ENCODE measurements around the gene SLC35C1.

SLC35C1 gene

DNA sequence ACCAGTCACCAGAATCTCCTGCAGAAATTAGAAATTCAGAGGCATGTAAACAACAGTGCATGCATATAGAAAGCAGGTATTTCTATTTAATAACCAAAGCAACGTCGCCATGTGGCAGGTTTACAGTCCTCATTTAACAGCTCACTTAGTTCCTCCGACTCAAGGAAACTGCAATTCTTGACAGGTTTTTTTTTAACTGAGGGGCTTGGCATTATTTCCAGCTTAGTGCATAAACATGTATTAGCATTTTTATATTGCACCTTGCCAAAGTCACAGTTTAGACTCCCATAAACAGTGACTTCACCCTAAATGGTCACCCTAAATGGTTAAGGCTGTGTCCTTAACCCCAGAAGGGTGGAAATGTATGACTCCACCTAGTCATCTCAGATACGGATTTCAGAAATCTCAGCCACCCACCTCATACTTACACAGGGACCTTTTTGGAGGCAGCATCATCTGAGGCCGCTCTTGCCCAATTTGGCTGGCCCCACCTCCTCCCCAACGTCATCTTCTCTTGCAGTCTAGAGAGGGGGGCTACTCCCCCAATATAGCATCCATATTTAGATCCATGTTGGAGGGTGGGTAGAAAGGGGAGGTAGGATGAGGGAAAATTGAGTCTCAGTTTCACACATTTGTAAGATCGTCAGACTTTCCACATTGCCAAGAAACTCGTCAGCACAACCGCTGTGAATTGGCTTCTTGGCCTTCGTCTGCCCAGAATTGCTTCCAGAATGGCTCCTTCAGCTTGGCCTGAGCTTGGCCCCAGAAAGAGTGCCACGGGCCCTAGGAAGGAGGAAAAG lies 31.8 kb upstream of the SLC35C1 start:
- no peak overlapping the region for H3K27ac Mint-ChIP-seq
- intact Hi-C loops (cut with micrococcal nuclease) = loop anchor here (5.0 to 10.0 kb wide), 2 partner anchors 229 to 398 kb away; no protein-coding TSS in a partner anchor
- peaks cover 18% of the 10 kb centered on the region for H3K27me3 Mint-ChIP-seq
- H3K4me1 Mint-ChIP-seq (ENCODE audit: low read depth) = peaks cover 15% of the 10 kb centered on the region
- no peaks in the 10 kb centered on the region for H3K36me3 Mint-ChIP-seq (ENCODE audit: low read depth)
- H3K4me3 Mint-ChIP-seq = no peak overlapping the region
- no peaks in the 10 kb centered on the region for H3K9me3 Mint-ChIP-seq

DNA sequence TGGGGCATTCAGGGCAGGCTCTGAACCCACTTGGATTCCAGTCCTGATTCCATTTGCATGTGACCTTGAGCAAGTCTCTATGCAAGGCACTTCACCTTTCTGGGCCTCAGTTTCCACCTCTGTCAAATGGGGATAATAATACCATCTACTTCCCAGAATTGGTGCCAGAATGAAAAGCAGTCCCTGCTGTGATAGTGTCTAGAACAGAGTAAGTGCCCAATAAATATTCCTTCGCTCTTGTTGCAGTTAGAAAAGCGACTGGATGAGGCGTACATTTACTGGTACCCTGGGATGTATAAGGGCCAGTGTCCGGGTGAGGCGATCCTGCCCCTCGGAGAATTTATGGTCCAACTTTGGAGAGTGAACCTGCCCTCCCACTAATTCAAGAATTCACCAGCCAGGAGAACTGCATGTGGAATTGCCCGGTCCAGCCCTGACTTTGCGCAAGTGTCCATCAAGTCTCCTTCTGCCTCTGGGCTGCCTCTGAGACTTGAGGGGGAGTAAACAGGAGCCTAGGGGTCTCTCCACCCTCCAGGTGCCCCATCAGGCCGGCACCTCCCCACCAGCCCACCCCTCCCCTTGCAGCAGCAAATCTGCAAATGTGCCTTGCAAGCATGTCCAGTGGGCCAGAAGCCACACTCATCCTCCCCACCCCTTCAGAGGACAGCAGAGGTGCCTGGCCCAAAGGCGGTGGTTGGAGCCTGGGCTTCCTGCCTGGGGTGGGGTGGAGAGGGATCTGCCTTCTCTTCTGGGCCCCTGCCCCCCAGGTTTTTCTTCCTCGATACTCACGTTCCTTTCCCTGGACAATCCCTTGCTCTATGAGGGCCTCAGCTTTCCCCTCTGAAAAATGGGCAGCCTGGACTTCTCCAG lies 30.9 kb upstream of the SLC35C1 start:
- Mint-ChIP-seq H3K27me3 (peaks cover 15% of the 10 kb centered on the region), H3K4me3 (no peak overlapping the region), H3K9me3 (no peaks in the 10 kb centered on the region), H3K27ac (no peak overlapping the region), H3K4me1 (ENCODE audit: low read depth) (peaks cover 15% of the 10 kb centered on the region), H3K36me3 (ENCODE audit: low read depth) (no peaks in the 10 kb centered on the region)
- intact Hi-C loops (cut with micrococcal nuclease) = loop anchor here (5.0 to 10.0 kb wide), 2 partner anchors 228 to 399 kb away; no protein-coding TSS in a partner anchor

DNA sequence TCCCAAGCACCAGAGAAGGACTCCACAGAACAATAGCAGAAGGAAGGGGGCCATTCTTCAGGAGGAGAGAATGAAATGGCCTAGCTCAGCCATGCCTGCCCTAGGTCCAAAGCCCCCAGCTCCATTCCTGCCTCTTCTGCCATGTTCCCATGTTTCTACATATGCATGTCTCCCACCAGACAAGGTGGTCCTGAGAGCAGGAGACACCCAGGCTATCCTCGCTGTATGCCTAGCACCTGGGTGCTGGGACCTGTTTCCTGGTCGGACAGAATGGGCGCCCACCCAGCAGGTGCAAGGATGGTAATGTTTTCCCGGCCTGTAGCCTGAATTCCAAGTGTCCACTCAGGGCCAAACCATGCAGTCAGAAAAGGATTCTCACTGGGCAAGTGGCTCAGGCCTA lies 30.2 kb upstream of the SLC35C1 start:
- intact Hi-C loops (cut with micrococcal nuclease) = loop anchor here (5.0 to 10.0 kb wide), 2 partner anchors 228 to 400 kb away; no protein-coding TSS in a partner anchor
- H3K27ac Mint-ChIP-seq = no peak overlapping the region
- no peak overlapping the region for H3K4me3 Mint-ChIP-seq

DNA sequence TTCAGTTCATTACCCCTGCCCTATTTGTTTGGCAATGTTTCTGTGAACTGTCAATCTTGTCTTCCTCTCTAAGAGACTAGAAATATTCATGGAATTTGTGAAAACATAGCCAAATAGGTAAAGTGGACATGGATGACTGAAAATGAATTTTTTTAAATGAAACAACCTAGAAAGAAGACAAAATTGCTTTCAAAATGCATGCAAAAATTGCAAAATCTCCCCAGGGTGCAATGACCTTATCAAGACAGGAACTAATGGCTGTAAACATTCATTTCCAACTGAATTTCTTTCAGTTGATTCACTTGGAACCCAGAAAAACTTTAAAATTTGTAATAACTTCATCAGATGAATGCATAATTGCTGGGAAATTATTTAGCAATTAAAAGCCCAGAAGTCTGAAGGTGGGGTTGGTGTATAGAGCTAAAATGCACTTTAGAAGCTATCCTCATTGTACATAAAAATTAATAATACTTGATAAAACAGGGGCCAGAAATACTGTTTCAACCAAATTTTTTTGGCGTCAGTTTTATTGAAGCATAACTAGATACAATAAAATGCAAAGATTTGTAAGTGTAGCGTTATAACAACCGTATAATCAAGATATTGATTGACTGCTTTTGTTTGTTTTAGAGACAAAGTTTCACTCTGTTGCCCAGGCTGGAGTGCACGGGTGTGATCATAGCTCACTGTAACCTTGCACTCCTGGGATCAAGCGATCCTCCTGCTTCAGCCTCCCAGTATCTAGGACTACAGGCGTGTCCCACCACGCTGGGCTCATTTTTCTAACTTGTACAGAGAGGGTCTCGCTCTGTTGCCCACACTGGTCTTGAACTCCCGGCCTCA lies 27.6 kb upstream of the SLC35C1 start:
- H3K36me3 Mint-ChIP-seq (ENCODE audit: low read depth) = no peaks in the 10 kb centered on the region
- H3K4me3 Mint-ChIP-seq = no peak overlapping the region
- no peak overlapping the region for H3K27ac Mint-ChIP-seq
- no peaks in the 10 kb centered on the region for H3K9me3 Mint-ChIP-seq
- H3K4me1 Mint-ChIP-seq (ENCODE audit: low read depth) = no peaks in the 10 kb centered on the region
- intact Hi-C loops (cut with micrococcal nuclease) = loop anchor here (10.0 kb wide), 1 partner anchor 403 kb away; no protein-coding TSS in a partner anchor
- peaks cover 12% of the 10 kb centered on the region for H3K27me3 Mint-ChIP-seq

More for the DNA sequence above, 30.2 kb upstream of the SLC35C1 start:
- Mint-ChIP-seq H3K4me1 (ENCODE audit: low read depth) (peaks cover 15% of the 10 kb centered on the region), H3K27me3 (peaks cover 12% of the 10 kb centered on the region), H3K36me3 (ENCODE audit: low read depth) (no peaks in the 10 kb centered on the region), H3K9me3 (no peaks in the 10 kb centered on the region)

DNA sequence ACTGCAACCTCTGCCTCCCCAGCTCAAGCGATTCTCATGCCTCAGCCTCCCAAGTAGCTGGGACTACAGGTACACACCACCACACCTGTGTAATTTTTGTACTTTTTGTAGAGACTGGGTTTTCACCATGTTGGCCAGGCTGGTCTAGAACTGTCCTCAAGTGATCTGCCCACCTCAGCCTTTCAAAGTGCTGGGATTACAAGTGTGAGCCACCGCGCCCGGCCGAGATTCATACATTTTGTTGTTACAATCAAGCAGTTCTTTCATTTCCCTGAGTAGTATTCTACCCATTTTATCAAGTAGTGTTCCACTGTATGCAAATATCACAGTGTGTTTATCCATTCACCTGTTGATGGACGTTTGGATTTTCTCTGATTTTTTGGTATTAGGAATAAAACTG lies 26.6 kb upstream of the SLC35C1 start:
- no peaks in the 10 kb centered on the region for H3K4me1 Mint-ChIP-seq (ENCODE audit: low read depth)

DNA sequence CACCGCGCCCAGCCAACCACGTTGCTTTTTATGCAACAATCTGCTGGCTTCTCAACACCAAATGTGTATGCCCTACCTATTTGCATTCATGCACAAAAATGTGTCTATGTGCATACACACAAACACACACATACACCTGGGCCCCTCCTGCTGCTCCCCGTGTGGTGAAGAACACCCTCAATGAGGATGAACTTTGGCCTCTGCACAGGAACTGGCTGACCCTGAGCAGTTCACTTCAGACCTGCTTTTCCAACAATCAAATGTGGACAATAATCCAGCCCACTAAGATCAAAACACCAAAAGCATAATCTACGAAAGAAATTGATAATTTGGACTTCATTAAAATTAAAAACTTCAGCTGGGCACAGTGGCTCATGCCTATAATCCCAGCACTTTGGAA lies 25.3 kb upstream of the SLC35C1 start:
- Mint-ChIP-seq H3K4me3 (no peak overlapping the region), H3K36me3 (ENCODE audit: low read depth) (no peaks in the 10 kb centered on the region), H3K27ac (no peak overlapping the region), H3K27me3 (peaks cover 15% of the 10 kb centered on the region), H3K4me1 (ENCODE audit: low read depth) (no peaks in the 10 kb centered on the region), H3K9me3 (no peaks in the 10 kb centered on the region)
- intact Hi-C loops (cut with micrococcal nuclease) = loop anchor here (10.0 kb wide), 1 partner anchor 405 kb away; no protein-coding TSS in a partner anchor

More for the DNA sequence above, 26.6 kb upstream of the SLC35C1 start:
- no peaks in the 10 kb centered on the region for H3K36me3 Mint-ChIP-seq (ENCODE audit: low read depth)
- no peak overlapping the region for H3K27ac Mint-ChIP-seq
- intact Hi-C loops (cut with micrococcal nuclease) = loop anchor here (10.0 kb wide), 1 partner anchor 404 kb away; no protein-coding TSS in a partner anchor
- H3K9me3 Mint-ChIP-seq = no peaks in the 10 kb centered on the region
- H3K27me3 Mint-ChIP-seq = peaks cover 12% of the 10 kb centered on the region
- no peak overlapping the region for H3K4me3 Mint-ChIP-seq

DNA sequence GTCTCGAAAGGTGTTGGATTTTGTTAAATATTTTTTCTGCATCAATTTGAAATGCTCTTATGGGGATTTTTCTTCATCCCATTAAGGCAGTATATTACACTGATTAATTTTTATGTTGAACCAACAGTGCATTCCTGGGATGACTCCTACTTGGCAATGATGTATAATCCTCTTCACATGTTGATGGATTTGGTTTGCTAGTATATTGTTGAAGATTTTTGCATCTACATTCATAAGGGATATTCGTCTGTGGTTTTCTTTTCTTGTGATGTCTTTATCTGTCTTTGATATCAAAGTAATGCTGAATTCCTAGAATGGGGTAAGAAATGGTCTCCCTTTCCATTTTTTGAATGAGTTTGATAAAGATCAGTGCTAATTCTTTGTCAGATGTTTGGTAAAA lies 18.7 kb upstream of the SLC35C1 start:
- H3K36me3 Mint-ChIP-seq (ENCODE audit: low read depth) = no peaks in the 10 kb centered on the region
- no peak overlapping the region for H3K4me3 Mint-ChIP-seq
- intact Hi-C loops (cut with micrococcal nuclease) = no loop called here
- H3K9me3 Mint-ChIP-seq = peaks cover 12% of the 10 kb centered on the region
- H3K4me1 Mint-ChIP-seq (ENCODE audit: low read depth) = no peaks in the 10 kb centered on the region
- no peak overlapping the region for H3K27ac Mint-ChIP-seq
- peaks cover 37% of the 10 kb centered on the region for H3K27me3 Mint-ChIP-seq

DNA sequence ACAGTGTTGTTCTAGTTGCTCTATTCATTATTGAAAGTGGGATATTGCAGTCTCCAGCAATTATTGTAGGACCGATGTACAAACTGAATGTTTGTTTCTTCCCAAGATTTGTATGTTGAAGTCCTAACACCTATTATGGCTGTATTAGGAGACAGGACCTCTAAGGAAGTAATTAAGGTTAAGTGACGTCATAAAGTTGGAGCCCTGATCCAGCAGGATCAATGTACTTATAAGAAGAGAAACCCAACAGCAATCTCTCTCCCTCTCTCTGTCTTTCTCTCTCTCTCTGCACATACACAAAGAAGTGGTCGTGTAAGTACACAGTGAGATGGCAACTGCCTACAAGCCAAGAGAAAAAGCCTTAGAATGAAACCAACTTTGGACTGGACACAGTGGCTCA lies 16.1 kb upstream of the SLC35C1 start:
- intact Hi-C loops (cut with micrococcal nuclease) = no loop called here
- peaks cover 12% of the 10 kb centered on the region for H3K9me3 Mint-ChIP-seq
- peaks cover 43% of the 10 kb centered on the region for H3K27me3 Mint-ChIP-seq
- no peak overlapping the region for H3K27ac Mint-ChIP-seq
- no peaks in the 10 kb centered on the region for H3K36me3 Mint-ChIP-seq (ENCODE audit: low read depth)
- no peak overlapping the region for H3K4me3 Mint-ChIP-seq
- H3K4me1 Mint-ChIP-seq (ENCODE audit: low read depth) = no peaks in the 10 kb centered on the region

DNA sequence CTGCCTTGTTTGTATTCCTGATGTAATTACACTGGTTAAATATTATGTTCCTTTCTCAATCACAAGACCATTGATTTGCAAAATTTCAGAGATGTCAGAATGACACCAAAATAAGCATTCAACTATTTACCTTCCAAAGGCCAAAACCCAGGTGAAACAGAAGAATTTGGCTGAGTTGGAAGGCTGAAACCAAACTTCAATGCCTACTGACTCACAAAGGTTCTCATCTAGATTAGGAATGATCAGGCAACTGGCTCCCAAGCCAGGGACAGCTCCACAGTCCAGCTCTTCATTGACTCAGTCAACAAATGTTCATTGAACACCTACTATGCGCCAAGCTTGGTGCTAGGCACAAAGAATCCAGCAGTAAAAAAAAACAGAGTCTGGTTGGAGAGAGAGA lies 13.4 kb upstream of the SLC35C1 start:
- intact Hi-C loops (cut with micrococcal nuclease) = no loop called here
- H3K27me3 Mint-ChIP-seq = peaks cover 40% of the 10 kb centered on the region
- no peaks in the 10 kb centered on the region for H3K36me3 Mint-ChIP-seq (ENCODE audit: low read depth)
- no peaks in the 10 kb centered on the region for H3K4me1 Mint-ChIP-seq (ENCODE audit: low read depth)
- peaks cover 9% of the 10 kb centered on the region for H3K9me3 Mint-ChIP-seq
- no peak overlapping the region for H3K4me3 Mint-ChIP-seq
- no peak overlapping the region for H3K27ac Mint-ChIP-seq

DNA sequence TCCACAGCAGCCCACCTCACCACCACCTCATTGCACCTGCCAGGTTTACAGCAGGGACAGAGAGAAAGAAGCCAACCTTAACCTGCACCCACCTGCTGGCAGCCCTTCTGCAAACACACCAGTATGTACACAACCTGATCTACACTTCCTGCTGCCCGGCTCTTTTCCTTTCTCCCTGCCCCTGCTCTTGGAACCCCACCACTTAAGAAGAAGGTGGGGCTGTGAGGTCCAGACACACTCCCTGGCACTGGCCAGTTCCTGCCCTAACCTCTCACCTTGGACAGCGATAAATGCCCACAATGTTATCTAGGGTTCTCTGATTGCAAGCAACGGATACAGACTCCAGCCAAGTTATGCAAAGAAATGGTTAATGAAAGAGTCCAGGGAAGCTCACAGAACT lies 10.8 kb upstream of the SLC35C1 start:
- Mint-ChIP-seq H3K9me3 (no peaks in the 10 kb centered on the region), H3K36me3 (ENCODE audit: low read depth) (no peaks in the 10 kb centered on the region), H3K4me3 (no peak overlapping the region), H3K4me1 (ENCODE audit: low read depth) (no peaks in the 10 kb centered on the region), H3K27ac (no peak overlapping the region), H3K27me3 (peaks cover 29% of the 10 kb centered on the region)
- intact Hi-C loops (cut with micrococcal nuclease) = no loop called here

DNA sequence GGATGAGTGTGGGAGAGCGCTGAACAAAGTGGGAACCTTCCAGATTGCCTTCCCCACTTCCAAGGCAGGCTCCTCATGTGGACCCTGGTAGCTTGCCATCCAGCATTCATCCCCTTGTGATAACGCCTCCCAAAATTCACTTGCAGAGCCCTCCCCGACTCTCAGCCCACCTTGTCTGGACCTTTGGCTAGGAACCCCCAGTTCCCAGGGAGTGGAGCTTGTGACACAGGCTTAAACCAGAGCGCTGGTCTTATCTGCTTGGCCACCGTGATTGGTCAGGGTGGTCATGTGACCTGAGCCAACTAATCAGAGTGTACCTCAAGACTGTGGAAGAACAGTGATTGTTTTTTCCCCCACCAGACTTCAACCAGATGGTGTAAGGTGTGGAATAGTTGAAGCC lies 9.6 kb upstream of the SLC35C1 start:
- intact Hi-C loops (cut with micrococcal nuclease) = no loop called here
- H3K27ac Mint-ChIP-seq = no peak overlapping the region
- H3K4me3 Mint-ChIP-seq = no peak overlapping the region
- no peaks in the 10 kb centered on the region for H3K36me3 Mint-ChIP-seq (ENCODE audit: low read depth)
- H3K27me3 Mint-ChIP-seq = peaks cover 21% of the 10 kb centered on the region
- H3K9me3 Mint-ChIP-seq = no peaks in the 10 kb centered on the region
- H3K4me1 Mint-ChIP-seq (ENCODE audit: low read depth) = no peaks in the 10 kb centered on the region

DNA sequence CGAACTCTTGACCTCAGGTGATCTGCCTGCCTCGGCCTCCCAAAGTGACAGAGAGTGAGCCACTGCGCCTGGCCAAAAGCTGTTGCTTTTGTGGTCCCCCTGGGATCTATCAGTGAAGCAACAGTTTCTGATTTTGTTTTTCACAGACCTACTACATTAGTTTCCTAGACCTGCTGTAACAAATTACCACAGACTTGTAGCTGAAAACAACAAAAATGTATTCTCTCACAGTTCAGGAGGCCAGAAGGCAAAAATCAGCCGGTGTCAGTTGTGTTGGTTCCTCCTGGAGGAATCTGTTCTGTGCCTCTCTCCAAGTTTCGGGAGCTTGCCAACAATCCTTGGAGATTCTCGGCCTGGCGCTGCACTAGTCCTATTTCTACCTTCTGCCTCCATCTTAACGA lies 8.5 kb upstream of the SLC35C1 start:
- Mint-ChIP-seq H3K27me3 (peaks cover 20% of the 10 kb centered on the region), H3K4me1 (ENCODE audit: low read depth) (no peaks in the 10 kb centered on the region), H3K4me3 (no peak overlapping the region), H3K36me3 (ENCODE audit: low read depth) (no peaks in the 10 kb centered on the region), H3K27ac (no peak overlapping the region), H3K9me3 (no peaks in the 10 kb centered on the region)
- intact Hi-C loops (cut with micrococcal nuclease) = no loop called here

DNA sequence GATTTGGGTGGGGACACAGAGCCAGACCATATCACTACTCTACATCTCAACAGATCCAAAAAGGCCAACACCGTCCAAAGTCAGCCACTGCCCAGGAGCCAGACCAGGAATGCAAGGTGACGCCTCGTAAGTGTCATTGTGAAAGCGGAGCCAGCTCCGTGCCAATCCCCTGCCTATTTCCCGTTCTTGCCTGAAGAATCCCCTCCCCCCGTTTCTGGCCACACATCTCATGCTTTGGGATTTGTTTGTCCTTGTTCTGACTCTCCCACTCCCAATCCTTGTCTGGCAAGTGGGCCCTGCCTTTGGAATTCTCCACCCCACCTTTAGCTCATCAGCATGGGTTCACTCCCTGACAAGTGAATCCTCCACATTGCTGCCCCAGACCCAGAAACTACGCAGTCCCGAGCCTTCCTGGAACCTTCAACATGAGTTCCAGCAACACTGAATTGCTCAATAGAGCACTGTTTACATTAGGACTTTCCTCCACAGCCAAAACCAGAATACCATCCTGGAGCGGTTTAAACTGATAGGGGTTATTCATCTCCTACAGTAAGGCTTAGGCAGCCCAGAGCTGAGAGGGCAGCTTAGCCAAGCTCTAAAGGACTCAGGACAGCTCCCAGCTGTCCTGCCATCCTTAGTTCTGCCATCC lies 6.0 kb upstream of the SLC35C1 start:
- Mint-ChIP-seq H3K27ac (no peak overlapping the region), H3K27me3 (peaks cover 8% of the 10 kb centered on the region), H3K4me3 (no peak overlapping the region), H3K9me3 (no peaks in the 10 kb centered on the region), H3K36me3 (ENCODE audit: low read depth) (no peaks in the 10 kb centered on the region), H3K4me1 (ENCODE audit: low read depth) (no peaks in the 10 kb centered on the region)
- intact Hi-C loops (cut with micrococcal nuclease) = no loop called here

All from dendritic cell treated with granulocyte-macrophage colony-stimulating factor and Interleukin-4, amounts not matched to agents 40 ng/mL and 50 ng/mL, for 4 days (primary cell).